Ureter (tissue), 1 donor: ENCODE measurements around the gene GRAMD2B. TPM values are rescaled to one million over a fixed set of nuclear protein-coding genes. Genes with fewer than 3 reads are reported as not detected.
"Not testable (repeated sequence)": the region's sequence is repeated elsewhere in the genome, so short reads cannot be mapped to it uniquely, and the experiment has no call there.

Experiments used
- DNase-seq: peaks from one replicate; pipeline ENCODE4 v3.0.0-alpha.2; 2020; ENCODE audit warnings: low spot score
- total RNA-seq: library from RNA; stranded (reverse); gene quantifications from one replicate; pipeline ENCODE4 v1.2.4, GENCODE V29; 2023
- donor health status: DM: yes; HTN: yes; CAD: no.

Gene GRAMD2B
- total RNA-seq, 1 donor from 2014 or later, result 56.7 TPM

DNA sequence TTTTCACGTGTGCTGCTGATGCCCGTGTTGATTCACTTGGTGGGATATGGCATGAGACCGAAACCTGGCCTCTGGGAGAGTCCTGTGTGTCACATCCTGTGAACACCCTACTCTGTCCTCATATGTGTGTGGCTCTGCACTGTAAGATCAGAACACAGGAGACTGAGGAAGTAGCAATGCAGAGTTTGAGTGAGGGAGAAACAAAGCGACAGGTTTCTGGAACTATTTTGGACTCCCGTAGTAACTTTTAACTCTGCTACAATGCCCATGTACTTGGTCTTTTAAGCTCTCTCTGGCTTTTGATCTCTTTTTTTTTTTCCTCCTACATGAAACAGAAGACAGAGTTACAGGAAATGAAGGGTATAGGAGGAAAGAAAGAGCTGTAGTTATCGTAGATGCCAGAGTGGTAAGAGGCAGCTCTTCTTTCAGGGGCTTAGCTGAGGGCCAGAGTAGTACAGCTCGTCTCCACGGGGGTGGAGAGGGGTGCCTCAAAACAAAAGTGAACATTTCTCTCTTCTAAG is 26.6 kb downstream of the GRAMD2B start:
- DNase-seq, result no peak

DNA sequence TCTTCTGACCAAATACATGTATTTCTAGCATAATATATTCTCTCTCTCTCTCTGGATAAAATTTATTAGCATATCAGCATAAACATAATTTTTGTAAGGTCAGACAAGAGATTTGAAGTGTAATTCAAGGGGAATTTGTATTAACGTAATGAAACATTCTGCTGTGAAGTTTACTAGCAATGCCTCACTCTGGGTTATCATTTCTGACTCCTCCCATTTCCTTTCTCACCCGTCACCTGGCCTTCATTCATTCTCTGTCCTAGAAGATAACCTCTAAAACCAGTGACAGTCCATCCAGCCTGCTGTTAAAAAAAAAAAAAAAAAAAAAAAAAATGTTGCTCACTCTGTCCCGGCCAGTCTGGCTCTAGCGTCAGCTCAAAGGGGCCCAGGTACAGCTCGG is 27.1 kb downstream of the GRAMD2B start:
- DNase-seq, result no peak

DNA sequence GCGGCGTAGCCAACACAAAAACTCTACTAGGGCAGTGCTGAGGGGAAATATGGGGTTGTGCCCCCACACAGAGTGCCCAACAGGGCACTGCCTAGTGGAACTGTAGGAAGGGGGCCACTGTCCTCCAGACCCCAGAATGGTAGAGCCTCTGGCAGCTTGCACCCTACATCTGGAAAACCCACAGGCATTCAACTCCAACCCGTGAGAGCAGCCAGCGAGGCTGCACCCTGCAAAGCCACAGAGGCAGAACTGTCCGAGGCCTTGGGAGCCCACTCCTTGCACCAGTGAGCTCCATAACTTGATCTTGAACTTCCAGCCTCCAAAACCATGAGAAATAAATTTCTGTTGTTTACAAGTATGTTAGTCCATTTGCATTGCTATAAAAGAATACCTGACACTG is 27.7 kb downstream of the GRAMD2B start:
- DNase-seq, result no peak

DNA sequence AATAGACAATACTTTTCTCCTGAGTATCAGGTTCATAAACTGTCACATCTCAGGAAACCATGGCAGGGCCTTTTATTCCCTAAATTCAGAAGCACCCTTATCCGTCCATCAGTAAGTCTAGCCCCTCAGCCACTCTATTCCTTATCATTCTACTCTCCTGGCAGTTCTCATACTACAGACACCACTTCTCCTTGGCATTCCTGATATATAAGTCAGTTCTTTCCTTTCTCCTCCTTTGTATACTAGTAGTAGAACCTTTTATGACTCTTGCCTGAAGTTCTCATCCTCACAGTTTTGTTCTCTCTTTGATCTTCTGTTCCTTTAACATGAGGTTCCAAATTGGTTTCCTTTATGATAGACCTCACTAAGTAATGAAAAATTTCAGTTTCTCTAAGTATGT is 29.3 kb downstream of the GRAMD2B start:
- DNase-seq, result no peak

DNA sequence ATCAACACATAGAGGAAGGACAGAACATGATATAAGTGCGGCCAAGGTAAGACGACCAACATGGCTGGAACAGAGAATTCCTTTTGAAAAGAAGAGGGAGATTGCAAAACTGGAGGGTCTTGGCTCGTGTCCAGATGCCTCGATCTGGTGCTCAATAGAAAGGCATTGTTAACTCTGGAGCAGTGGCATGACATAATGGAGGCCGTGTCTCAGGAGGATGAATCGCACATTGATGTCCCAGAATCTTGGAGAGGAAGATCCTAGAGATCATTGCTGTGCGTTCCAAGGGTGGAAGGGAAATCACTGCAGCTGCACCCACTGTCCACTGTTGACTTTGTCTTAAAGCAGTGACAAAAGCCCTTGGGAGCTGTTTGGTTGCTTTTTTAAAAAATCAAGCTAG is 30.9 kb downstream of the GRAMD2B start:
- no peak for DNase-seq

DNA sequence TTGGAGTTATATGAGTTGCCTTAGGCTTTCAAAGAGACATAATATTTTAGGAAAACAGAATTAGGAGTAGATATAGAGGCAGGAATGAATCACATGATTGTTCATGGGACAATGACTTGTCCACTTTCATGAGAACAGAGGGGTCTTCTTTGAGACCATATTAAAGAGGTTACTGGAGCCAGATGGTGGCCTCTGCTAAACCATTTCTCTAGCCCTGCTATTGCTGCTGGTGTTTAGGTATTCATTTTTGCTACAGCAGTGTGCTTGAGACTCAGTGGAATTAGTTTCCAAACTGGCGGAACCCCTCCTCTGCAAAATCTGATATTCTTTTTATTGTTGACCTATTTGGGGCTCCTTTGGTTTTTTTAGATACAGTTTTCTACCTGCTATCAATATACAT is 31.3 kb downstream of the GRAMD2B start:
- DNase-seq, result no peak

DNA sequence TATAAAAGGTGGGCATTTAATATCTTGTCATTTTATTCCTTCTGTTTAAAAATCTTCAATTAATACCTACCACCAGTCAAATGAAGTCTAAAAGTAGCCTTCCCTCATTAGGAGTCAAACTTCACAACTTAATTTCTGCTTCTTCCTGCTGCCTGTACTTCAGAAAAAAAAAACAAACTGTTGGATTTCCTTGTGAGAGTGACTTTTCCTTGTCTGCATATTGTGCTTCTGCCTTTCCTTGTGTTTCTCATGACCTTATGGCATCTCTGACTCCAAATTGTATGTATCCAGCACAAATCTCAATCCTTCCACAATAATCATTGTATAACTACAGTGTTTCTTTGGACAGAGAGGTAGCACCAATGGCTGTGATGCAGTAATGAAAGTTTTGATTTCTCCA is 32.1 kb downstream of the GRAMD2B start:
- DNase-seq, result no peak

DNA sequence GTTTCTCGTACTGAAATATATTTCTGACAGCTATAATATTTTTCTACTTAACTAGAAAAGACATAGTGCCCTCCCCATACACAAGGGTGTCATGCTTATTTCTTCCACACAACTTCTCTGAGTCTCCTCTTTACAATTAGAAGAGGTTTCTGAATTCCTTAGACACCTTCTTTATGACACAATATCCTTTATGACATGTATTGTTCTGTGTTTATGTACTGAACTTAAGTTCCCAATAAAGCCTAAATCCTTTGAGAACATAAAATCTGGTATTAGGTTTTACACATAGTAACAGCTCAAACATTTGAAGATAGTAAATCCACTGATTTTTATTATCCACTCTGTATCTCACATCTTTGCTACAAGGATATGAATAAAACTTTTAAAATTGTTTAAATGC is 32.5 kb downstream of the GRAMD2B start:
- no peak for DNase-seq

DNA sequence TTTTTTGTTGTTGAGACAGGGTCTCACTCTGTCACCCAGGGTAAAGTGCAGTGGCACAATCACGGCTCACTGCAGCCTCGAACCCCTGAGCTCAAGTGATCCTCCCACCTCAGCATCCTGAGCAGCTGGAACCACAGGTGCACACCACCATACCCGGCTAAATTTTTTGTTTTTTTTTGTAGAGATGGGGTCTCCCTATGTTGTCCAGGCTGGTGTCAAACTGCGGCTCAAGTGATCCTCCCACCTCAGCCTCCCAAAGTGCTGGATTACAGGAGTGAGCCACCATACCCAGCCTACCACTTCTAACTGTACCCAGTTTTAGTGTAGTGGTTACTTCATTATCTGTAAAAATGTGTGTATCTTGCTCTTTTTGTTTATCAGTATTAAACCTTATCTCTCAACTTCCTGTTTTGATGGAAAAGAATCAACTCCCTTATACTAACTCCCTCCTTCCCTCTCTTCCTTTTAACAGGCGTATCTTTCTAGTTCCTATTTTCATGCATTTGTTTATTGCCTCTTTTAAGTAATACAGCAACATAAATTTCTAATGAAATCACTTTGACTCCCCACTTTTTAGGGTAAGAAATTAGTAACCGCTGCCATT is 33.1 kb downstream of the GRAMD2B start:
- DNase-seq, result no peak

DNA sequence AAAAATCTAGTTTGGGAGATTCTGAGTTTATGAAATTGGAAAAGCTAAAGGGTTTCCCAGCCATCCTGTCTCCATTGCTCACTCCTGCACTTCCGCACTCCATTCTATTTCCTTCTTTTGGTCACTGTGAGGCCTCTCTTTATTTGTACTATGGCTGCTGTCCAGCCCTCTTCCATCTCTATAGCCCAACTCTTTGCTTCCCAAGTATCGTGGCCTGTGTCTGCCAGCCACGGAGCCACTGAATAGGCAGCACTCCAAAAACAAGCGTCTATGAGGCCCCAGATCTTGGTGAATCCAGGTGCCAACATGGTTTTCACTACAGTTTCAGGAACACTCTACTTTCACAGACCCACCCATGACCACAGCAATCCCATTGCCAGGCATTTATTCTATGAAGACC is 37.2 kb downstream of the GRAMD2B start:
- DNase-seq, result no peak

DNA sequence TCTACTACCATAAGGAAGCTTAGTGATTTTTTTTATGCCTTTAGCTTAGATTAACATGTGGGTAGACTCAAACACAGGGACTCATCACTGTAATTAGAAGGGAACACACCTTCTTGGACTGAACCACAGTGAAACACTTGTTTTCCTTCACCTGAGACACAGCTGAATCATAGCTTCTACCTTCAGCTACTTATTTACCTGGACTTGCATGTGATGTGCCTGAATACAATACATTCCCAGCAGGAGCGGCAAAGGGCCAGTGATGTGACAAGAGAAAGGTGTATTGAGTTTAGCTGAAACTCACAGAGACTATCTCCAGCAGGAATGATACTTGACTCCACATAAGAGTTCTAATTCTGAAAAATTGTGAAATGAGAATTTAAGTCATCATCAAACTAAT is 37.8 kb downstream of the GRAMD2B start:
- DNase-seq, result no peak

DNA sequence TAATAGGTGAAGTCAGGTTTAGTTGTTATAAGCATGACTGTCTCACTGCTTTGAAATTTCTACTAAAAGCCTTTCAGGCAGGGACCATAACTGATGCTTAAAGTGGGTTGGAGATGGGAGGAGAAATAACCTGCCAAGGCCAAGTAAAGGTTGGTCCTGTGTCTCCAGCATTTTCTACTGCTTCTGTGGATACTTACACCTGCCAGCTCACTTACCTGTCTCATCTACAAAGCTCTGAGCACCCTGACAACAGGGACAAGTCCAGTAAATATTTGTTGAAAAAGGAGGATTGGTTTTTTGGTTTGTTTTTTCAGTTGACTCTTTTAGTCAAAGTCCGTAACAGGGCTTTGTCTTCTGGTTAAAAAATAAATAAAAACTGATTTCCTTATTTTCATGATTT is 38.6 kb downstream of the GRAMD2B start:
- DNase-seq, result no peak

DNA sequence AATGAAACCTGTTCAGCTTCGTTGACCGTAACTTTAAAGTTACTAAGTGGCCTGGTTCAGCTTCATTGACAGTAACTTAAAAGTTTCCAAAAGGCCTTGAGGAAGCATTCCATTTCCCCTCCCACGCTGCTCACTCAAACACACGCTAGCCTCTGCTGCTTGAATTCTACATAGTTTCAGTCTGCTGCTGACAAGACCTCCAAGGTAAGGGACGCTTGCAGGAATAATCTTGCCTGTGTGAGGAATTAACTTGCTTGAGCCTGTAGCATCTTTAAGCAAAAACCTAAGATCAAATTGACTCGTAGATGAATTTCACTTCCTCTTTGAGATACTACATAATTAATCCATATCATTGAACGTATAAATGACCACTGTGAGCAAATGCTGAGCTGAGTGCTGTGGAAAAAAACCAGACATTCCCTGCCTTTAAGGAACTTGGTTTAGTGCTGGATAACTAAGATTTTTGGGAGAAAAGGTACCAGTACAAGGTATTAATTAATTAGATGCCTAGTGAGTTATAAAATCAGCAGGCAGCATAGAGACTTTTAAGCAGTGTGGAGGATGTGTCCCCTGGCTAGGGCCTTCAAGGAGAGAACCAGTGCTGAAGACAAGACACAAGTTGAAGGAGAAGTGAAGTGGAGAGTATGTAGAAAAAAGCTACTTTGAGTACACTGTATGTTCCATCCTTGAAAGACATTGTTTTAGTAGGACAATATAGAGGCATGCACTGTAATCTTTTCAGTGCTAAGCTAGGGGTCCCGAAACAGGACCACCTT is 39.2 kb downstream of the GRAMD2B start:
- no peak for DNase-seq

DNA sequence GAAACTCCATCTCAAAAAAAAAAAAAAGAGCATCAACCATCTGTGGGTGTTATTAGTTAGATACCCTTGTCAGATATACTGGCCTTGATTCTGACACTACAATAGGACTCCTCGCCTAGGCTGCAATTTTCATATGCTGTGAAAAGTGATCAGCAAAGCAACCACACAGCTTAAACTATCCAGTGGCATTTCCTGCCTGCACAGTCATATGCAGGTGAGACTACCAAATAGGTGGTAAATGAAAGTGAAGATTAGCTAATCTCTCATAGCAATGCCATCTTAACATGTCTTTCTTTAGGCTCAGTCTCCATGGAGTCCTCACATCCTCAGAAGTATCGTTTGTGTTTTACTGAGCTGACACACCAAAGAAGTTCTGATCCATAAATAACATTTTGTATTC is 40.8 kb downstream of the GRAMD2B start:
- DNase-seq, result no peak

DNA sequence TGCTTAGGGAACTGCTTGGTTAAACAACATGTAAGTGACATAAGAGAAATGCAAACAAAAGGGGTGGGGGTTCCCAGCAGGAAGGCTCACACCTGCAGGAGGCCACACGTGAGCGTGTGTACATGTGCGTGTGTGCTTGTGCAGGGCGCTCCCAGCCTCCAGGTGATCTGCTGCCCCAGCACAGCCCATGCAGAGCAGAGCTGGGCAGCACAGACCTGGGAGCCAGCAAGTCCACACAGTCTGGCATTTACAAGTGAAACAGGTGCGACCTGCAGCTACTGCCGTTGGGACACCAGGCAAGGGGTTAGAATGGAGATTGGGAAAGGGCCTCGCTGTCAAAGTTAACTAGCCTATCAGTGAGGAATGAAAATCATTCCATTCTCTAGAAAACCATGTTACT is 41.8 kb downstream of the GRAMD2B start:
- no peak for DNase-seq

DNA sequence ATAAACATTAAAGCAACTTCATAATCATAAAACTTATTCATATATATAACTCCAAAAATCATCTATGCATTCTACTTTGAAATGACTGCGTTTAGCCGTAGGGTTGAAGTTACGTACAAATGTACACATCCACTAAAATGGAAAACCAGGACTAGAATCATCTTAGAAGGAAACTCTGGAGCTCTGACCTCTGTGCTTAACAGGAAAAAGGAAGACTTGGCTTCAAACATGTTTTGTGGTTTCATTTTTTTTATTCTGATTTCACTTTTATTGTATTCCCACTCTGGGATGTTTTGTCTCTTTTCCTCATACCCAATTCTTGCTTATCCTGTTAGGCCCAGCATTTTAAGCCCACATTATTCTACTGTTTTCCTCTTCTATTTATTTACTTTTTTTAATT is 44.9 kb downstream of the GRAMD2B start:
- DNase-seq, result no peak

DNA sequence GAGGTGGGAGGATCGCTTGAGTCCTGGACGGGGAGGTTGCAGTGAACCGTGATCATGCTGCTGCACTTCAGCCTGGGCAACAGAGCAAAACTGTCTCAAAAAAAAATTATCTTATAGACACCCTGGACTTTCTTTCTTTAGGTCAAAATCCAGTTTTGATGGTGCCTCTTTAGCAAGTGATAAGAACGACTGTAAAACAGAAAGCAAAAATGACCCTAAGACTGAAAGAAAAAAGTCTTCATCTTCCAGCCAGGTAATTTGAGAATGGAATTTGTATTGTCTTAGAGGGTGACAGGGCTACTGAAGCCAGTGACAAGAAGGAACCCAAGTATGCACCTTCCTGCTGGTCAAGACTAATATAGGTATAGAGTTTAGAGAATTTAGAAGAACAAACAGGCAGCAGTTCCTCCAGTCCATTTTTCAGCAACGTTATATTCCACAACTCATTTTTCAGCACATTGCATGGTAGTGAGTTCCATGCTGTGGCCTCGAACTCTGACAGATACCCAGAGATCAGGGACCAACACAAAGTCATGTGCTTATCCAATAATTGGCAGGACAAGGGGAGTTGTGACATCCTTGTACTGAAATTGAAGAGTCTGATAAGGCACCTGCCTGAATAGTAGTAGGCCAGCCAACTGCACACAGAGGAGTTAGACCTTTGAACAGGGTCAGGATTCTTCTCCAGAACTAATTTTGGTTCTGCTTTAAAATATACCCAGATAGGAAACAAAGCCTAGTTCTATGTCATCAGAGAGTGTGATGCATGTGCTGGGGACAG is 46.5 kb downstream of the GRAMD2B start:
- DNase-seq, result no peak

DNA sequence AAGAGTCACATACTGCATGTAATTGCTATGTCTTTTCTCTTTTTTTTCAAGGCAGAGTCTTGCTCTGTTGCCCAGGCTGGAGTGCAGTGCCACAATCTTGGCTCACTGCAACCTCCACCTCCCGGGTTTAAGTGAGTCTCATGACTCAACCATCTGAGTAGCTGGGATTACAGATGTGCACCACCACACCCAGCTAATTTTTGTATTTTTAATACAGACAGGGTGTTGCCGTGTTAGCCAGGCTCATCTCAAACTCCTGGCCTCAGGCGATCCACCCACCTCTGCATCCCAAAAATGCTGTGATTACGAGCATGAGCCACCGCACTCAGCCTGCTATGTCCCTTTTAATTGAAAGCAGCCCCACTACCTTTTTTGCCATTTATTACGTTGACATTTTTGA is 47.3 kb downstream of the GRAMD2B start:
- not testable (repeated sequence) for DNase-seq

DNA sequence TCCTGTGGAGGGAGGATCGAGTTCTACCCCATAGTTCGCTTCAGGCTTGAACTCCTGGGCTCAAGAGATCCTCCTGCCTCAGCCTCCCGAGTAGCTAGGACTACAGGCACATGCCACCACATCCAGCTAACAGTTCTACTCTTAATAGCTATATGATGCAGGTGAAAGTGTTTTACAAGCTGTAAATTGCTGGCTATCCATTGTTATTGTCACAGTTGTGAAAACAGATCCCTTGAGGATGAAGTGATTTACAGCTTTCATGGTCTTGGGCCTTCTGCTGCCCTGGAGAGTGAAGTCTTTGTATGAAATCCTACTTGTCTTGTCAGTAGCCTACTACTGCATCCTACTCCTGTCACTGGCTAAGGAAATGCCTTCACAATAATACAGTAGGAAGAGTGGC is 48.0 kb downstream of the GRAMD2B start:
- DNase-seq, result no peak

DNA sequence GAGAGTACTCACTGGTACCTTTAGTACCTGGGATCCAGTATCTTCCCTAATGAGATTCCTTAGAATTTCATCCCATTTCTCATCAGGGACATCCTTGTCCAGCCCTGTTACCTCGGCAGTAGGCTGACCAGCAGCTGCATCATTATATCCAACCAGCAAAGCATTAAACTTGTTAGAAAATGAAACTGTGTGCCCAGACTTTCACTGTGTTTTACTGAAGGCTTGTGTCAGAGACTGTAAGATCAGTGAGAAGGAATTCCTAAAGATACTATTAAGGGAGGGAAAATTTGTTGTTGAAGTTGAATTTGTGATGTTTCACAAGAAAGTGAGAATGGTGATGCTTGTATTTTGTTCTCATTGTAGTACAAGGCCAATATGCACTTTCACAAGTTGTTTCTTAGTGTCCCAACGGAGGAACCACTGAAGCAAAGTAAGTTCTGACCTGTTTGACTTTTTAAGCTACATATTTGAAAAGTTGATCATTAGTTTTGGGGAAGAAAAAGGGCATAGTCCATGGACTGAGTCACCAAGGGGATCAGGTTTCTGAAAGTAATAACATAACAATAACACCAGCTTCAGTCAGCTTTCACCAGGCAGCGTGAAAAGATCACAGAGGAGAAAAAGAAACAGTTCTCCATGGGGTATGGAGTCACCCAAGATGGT is 48.8 kb downstream of the GRAMD2B start:
- no peak for DNase-seq

DNA sequence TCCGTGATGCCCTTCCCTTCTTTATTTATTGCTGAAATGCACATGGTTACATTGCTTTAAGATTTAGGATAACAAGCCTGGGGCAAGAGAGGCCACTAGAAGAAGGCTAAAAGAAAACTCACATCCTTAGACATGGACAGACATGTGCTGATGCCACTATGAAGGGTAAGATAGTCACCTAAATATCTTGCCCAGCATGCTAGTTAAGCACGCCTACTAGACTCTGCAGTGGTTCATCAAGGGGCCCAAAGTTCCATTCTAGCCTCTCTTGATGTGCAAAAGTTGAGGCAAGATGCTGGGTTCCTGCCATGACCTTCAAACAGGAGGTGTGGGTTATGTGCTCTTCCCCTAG is 49.3 kb downstream of the GRAMD2B start:
- no peak for DNase-seq
